GM21526 (cell line): ENCODE results near the gene LRRC4.

Experiments
- ATAC-seq: cut with Tn5 transposase; IDR thresholded peaks from one replicate; pipeline ENCODE4 v1.9.1; 2021; ENCODE audit warnings: moderate library complexity; ENCODE audit not compliant: unreplicated experiment, low FRiP score

Gene LRRC4

GRCh38 chr7:128059143-128059988 is 28.1 kb upstream of the LRRC4 start:
- ATAC-seq: no peak

- ATAC-seq: no peak
Measured at GRCh38 chr7:128057909-128058308, 26.7 kb upstream of the LRRC4 start.

DNA sequence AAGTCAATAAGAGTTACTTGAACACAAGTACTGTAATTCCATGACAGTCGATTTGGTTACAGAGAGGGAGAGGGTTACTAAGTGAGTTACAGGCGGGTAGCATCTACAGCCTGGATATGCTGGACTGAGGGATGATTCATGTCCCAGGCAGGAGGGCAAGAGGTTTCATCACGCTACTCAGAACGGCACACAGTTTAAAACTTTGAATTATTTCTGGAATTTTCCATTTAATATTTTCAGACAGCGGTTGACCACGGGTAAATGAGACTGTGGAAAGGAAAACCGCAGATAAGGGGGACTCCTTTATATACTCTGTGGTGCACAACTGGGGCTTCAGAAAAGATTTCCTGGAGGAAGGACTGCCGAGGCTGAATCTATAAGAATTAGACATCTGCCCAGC is 25.7 kb upstream of the LRRC4 start:
- no peak for ATAC-seq

DNA sequence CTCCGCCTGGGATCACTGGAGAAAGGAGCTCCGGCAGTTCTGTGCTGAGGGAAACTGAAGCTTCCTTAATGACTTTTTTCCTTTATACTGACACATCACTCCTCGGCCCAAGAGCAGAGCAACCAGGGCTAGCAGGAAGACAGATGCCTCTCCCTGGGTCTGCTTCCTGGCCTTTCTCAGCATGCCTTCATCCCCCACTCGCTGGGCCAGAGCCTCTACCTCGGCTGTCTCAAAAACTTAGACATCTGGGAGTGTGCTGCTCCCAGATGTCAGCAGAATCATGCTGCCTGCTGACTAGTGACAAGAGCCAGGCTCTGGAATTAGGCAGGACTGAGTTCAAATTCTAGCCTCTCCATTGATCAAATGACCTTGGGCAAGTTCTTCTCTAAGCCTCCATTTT is 24.4 kb upstream of the LRRC4 start:
- no peak for ATAC-seq

- ATAC-seq: no peak
Measured at GRCh38 chr7:128054511-128054910, 23.3 kb upstream of the LRRC4 start.

GRCh38 chr7:128053991-128054390 is 22.8 kb upstream of the LRRC4 start:
- no peak for ATAC-seq

DNA sequence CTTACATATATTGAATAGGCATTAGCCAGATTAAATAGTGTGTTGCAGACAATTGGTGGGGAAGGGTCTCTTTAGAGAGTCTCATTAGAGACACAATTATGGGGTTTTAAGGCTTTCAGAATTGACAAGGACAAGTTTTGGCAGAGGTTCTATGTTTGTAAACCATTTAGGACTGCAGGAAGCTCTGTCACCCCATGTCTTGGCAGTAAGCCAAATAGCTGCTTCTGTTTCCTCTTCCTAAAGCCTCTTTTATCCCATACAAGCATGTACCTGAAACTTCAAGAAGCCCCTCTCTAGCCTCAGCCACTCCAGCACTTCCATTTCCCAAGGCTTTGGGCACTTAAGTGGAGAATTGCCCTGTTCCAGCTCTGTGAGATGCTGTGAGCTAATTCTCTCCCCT is 21.8 kb upstream of the LRRC4 start:
- ATAC-seq: no peak

GRCh38 chr7:128052404-128052803 is 21.2 kb upstream of the LRRC4 start:
- ATAC-seq: no peak

- ATAC-seq: no peak
Measured at GRCh38 chr7:128045766-128046165, 14.5 kb upstream of the LRRC4 start.

GRCh38 chr7:128045158-128045557 is 13.9 kb upstream of the LRRC4 start:
- no peak for ATAC-seq

GRCh38 chr7:128044064-128044463 is 12.8 kb upstream of the LRRC4 start:
- no peak for ATAC-seq

DNA sequence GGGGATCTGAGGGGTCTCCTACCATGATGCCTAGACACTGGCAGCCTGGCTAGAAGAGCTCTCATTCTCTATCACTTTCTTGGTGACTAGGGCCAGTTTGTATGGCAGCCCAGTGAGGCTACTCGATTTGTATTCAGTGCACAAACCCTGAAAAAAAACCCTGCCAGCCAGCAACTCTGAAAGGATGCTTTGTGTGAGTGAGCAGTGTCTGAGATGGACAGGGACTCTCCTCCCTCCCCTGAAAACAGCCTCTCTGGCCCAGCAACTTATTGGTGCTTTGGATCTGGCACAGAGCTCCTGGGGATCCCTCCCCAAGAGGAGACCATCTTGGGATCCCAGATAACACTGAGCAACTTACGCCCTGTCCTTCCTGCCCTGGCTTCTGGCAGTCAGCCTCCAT is 10.8 kb upstream of the LRRC4 start:
- ATAC-seq: no peak

DNA sequence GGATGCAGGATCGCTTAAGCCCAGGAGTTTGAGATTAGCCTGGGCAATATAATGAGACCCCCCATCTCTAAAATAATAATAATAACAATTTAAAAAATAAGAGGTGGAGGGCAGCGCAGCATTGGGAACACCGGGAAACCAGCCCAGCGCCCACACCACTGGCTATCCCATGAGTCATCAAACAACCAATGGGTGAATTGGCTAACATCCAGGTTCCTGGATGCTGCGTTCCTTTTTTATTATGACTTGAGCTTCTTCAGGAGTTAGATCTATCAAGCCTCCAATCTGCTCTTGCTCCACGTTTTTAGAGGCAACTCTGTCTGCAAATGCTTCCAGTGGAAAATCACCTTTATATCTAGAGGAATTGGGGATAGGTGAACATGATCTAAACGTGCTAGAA is 10.0 kb upstream of the LRRC4 start:
- ATAC-seq: no peak

GRCh38 chr7:128040205-128040604 is 9.0 kb upstream of the LRRC4 start:
- ATAC-seq: no peak

DNA sequence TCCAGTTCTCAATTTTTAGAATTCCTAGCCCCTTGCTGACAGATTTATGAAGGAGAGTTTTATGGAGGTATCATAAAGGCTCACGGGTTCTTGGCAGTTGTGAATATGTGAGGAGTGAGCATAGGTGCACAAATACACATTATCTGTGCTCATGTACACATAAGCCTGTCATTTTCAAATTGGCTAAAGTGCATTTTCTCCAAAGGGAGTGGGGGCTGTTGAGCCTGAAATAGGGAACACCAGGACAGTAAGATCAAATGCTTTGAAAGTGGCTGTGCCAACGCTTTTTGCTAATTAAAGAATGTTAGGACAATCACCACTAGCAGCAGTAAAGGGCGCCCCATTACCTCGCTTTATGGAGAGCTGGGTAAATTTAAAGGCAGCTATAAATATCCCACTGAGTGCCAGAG is 8.3 kb upstream of the LRRC4 start:
- ATAC-seq: no peak

DNA sequence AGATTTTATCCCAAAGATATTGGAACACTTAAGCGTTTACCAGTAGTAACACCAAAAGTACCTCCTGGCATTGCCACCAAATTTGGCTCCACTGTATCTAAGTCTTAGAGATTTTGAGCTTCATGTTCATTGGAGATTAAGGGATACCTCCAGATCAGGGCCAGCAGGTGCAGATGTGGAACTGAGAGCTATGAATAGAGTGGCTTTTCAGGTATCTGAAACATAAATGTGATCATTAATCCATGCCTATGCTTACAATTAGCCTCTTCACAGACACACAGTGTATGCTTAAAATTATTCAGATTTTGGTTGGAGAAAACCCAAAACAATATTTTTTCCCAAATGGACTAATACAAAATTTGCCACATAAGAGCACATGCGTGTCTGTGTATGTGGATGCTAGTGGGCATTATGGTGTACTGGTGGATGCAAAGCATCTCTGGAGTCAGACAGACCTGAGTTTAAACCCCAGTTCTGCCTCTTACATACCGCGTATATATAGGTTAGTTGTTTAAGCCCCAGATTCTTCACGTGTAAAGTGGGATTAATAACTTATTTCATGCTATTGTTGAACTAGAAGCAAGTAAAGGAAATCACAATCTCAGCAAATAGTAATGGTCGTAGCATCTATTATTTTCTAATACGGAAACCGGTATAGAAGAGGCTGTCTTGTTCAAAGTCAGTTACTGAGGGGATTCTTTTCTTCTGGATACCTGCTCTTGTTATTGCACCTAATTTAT is 6.8 kb upstream of the LRRC4 start:
- ATAC-seq: no peak

DNA sequence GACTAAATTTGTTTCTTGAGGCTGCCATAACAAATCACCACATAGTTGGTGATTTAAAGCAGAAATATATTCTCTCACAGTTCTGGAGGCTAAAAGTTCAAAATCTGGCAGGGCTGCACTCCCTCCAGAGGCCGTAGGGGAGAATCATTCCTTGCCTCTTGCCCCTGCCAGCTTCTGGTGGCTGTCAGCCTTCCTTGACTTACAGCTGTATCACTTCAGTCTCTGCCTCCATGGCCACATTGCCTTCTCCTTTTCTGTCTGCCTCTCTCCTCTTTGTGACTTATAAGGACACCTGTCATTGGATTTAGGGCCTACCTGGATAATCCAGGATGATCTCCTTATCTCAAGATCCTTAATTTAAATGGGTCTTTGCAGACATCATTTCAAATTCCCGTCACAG is 5.8 kb upstream of the LRRC4 start:
- ATAC-seq: no peak

DNA sequence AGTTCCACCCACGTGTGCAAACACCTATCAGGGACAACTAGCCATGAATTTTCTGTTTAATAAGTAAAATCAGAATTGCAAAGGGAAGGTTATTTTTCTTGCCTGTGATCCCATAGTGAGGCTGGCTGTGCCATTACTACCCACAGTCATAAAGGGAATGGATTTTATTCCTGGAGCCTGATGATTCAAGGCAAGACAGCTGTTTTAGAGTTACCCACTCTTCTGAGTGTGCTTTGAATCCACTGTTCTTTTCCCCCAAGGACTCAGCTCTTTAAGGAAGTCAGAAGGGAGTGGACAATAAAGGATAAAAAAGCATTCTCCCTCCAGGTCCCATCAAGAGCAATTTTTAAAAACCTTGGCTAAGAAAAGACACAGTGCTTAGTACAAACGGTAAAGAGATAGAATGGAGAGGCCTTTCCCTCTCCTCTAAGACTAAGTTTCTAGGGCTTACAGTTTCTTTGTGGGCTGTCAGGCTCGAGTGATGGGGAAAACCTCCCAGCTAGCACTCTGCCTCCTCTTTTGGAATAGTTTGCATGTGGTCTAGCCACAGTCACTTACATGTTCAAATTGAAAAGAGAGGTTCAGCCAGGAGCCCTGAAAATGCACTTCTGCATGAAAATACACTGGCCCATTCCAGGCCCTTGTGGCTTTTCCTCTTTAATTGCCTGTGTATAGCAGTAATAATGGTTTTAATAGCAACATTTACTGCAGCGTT is 5.1 kb upstream of the LRRC4 start:
- no peak for ATAC-seq

- no peak for ATAC-seq
Measured at GRCh38 chr7:128035712-128036111, 4.5 kb upstream of the LRRC4 start.

DNA sequence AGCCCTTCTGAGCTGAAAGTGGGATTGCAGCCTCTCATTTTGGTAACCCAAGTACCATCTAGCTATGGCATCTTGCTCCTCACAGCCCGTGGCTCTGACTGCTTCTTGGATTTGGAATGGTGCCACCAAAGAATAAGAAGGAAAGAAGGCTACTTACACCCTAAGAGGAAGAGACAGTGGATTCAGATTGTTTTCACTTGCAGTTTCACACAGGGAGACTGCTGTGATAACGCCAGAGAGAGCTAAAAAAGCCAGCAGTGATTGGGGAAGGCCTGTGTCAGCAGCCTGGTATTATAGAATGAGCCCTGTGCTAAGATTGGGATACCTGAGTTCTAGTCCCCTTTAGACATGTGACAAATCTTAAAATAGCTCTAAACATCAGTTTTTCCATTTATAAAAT is 3.6 kb upstream of the LRRC4 start:
- ATAC-seq: no peak

DNA sequence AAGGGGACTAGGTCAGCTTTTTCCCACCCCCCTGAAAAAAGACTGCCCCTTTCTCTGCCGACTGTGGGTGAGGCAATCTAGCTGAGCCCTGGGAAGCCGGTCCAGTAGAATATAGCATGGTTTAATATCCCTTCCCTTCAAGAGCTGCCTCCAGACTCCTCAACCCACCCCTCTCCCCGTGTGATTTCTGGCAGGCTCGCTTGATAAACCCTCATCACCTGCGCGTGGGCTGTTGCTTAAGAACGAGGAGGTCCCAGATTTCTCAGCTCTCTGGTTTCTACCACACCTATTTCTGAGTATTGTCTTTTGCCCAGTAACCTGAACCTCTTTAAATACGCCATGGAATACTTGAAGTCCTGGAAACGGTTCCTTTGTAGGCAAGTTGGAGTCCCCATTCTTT is 2.0 kb upstream of the LRRC4 start:
- no peak for ATAC-seq
